ENCODE measurements around the gene IL10. TPM values are rescaled to one million over a fixed set of nuclear protein-coding genes. Genes with fewer than 3 reads are reported as not detected.

The IL10 gene
- total and polyA plus RNA-seq, 2 donors from 2014 or later: 0.49 to 2.5 TPM

- DNase-seq (peak in 2 of 5 donors; percentile 21 to 43), FAIRE-seq (no peak)
- no peak within 1 kb of the TSS for H3K27ac ChIP-seq (ENCODE audit: low read depth in 2 of 2, low read length in 2 of 2)
- peaks cover 0 to 2% (median 0%) of the 10 kb centered on the region in 3 donors for H3K4me1 ChIP-seq (ENCODE audit: control insufficient read depth in 2 of 3, insufficient read depth in 2 of 3, low read depth in 1 of 3, low read length in 3 of 3)
- no peak for TF ChIP-seq CTCF (IDR thresholded peaks at IDR 0.05; ENCODE audit: borderline replicate concordance, extremely low read depth, insufficient read depth)
- H3K9ac ChIP-seq (ENCODE audit: low read length in 3 of 3): no peak within 1 kb of the TSS
- H3K4me3 ChIP-seq (ENCODE audit: low read length in 3 of 3): no peak within 1 kb of the TSS
- no peaks in the 10 kb centered on the region for H3K27me3 ChIP-seq (ENCODE audit: control insufficient read depth, insufficient read depth, low read length)
- H3K36me3 ChIP-seq (ENCODE audit: control insufficient read depth in 2 of 3, insufficient read depth in 3 of 3, low read length in 3 of 3): no peaks in the 10 kb centered on the region
- no peaks in the 10 kb centered on the region for H3K9me3 ChIP-seq (ENCODE audit: control insufficient read depth in 2 of 3, insufficient read depth in 1 of 3, low read length in 3 of 3)
- intact Hi-C loops (cut with DNase I): no loop called here
Measured at GRCh38 chr1:206770531-206771337, 1.6 kb downstream of the IL10 start, which contains the start of gene IL19. Gene IL19 (plus strand): TSS chr1:206770773. CDS start chr1:206836663, 65,890 bp downstream.

GRCh38 chr1:206769304-206769731, 3.0 kb downstream of the IL10 start:
- no peaks in the 10 kb centered on the region for H3K27me3 ChIP-seq (ENCODE audit: control insufficient read depth, insufficient read depth, low read length)
- no peaks in the 10 kb centered on the region for H3K4me1 ChIP-seq (ENCODE audit: control insufficient read depth in 2 of 3, insufficient read depth in 2 of 3, low read depth in 1 of 3, low read length in 3 of 3)
- DNase-seq: no peak
- no peak overlapping the region for H3K4me3 ChIP-seq (ENCODE audit: low read length in 3 of 3)
- no peaks in the 10 kb centered on the region for H3K36me3 ChIP-seq (ENCODE audit: control insufficient read depth in 2 of 3, insufficient read depth in 3 of 3, low read length in 3 of 3)
- no peak overlapping the region for H3K9ac ChIP-seq (ENCODE audit: low read length in 3 of 3)
- intact Hi-C loops (cut with DNase I): no loop called here
- H3K27ac ChIP-seq (ENCODE audit: low read depth in 2 of 2, low read length in 2 of 2): no peak overlapping the region
- TF ChIP-seq CTCF (IDR thresholded peaks at IDR 0.05; ENCODE audit: borderline replicate concordance, extremely low read depth, insufficient read depth): no peak
- H3K9me3 ChIP-seq (ENCODE audit: control insufficient read depth in 2 of 3, insufficient read depth in 1 of 3, low read length in 3 of 3): no peaks in the 10 kb centered on the region
- no peak for FAIRE-seq

- Histone ChIP-seq H3K9me3 (ENCODE audit: control insufficient read depth in 2 of 3, insufficient read depth in 1 of 3, low read length in 3 of 3) (no peaks in the 10 kb centered on the region), H3K4me1 (ENCODE audit: control insufficient read depth in 2 of 3, insufficient read depth in 2 of 3, low read depth in 1 of 3, low read length in 3 of 3) (no peaks in the 10 kb centered on the region), H3K9ac (ENCODE audit: low read length in 3 of 3) (no peak overlapping the region), H3K36me3 (ENCODE audit: control insufficient read depth in 2 of 3, insufficient read depth in 3 of 3, low read length in 3 of 3) (no peaks in the 10 kb centered on the region), H3K27me3 (ENCODE audit: control insufficient read depth, insufficient read depth, low read length) (no peaks in the 10 kb centered on the region), H3K27ac (ENCODE audit: low read depth in 2 of 2, low read length in 2 of 2) (no peak overlapping the region), H3K4me3 (ENCODE audit: low read length in 3 of 3) (no peak overlapping the region)
- intact Hi-C loops (cut with DNase I): no loop called here
- no peak for TF ChIP-seq CTCF (IDR thresholded peaks at IDR 0.05; ENCODE audit: borderline replicate concordance, extremely low read depth, insufficient read depth)
- DNase-seq: no peak
- FAIRE-seq: no peak
Measured at GRCh38 chr1:206768472-206769303, 3.6 kb downstream of the IL10 start.

Measured in kidney (tissue), 14 donors.